Urinary bladder (tissue), 4 donors: ENCODE results near the gene RNF152. TPM values are rescaled to one million over a fixed set of nuclear protein-coding genes. Genes with fewer than 3 reads are reported as not detected.

ENCODE experiments used
- DNase-seq: peaks from one replicate; pipeline ENCODE4 v3.0.0-alpha.2; 2015; ENCODE audit errors: extremely low spot score
- H3K27ac ChIP-seq: one replicate; pipeline ENCODE4 v1.5.1; 2013; ENCODE audit warnings: low read depth, mild to moderate bottlenecking, moderate library complexity
- H3K36me3 ChIP-seq: one replicate; pipeline ENCODE4 v1.6.1; 2013; ENCODE audit warnings: mild to moderate bottlenecking, moderate library complexity; ENCODE audit not compliant: insufficient read depth
- H3K4me1 ChIP-seq: one replicate; pipeline ENCODE4 v1.6.1; 2013; ENCODE audit warnings: mild to moderate bottlenecking, moderate library complexity; ENCODE audit not compliant: insufficient read depth
- H3K4me3 ChIP-seq: one replicate; pipeline ENCODE4 v1.5.1; 2013; ENCODE audit warnings: low read depth, low read length
- polyA plus RNA-seq: library from polyadenylated mRNA; stranded (reverse); fragments of 200-250 nt; gene quantifications from one replicate; pipeline ENCODE4 v1.2.3, GENCODE V29; 2013
- total RNA-seq: library from RNA; depleted of rRNA; stranded (reverse); fragments of >200 nt; gene quantifications from one replicate; pipeline ENCODE4 v1.2.3, GENCODE V29; 2014
- donor health status: healthy with polysubstance abuse.
- donor health status: healthy.

The RNF152 gene
- total and polyA plus RNA-seq, 2 donors: 3.4 to 44.4 TPM

DNA sequence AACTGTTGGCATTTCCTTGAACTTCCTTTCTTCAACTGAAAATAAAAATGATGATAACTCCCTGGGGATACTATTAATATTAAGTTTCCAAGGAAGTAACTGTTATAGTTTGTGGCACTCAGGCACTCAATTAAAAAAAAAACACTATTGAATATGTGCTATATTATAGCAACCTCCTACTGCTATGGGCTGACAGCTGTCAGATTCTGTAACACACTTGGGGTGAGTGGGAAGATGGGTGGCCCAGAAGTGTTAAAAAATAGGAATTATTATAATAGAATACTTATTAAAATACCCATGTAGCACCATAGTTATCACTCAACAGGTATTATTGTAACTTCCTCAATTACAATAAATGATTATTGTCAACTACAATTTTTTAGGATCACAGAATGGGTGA lies 130.9 kb downstream of the RNF152 start:
- Histone ChIP-seq H3K4me1 (no peaks in the 10 kb centered on the region), H3K27ac (no peak overlapping the region), H3K36me3 (no peaks in the 10 kb centered on the region), H3K4me3 (no peak overlapping the region)
- DNase-seq: no peak
